GM12878 (cell line): ENCODE measurements around the gene IRAG1. TPM values are rescaled to one million over a fixed set of nuclear protein-coding genes. Genes with fewer than 3 reads are reported as not detected.

Source experiments
- BCL3 ChIP-seq: IDR thresholded peaks from 2 replicates; pipeline ENCODE4 v1.6.1; 2011; ENCODE audit warnings: borderline replicate concordance, low read depth, mild to moderate bottlenecking, moderate library complexity, low read length; ENCODE audit not compliant: insufficient read depth, poor library complexity, severe bottlenecking
- CHD1 ChIP-seq: IDR thresholded peaks from 2 replicates; pipeline ENCODE4 v1.6.1; 2012; ENCODE audit warnings: low read depth, low read length, improper control_type of control experiment
- CUX1 ChIP-seq: IDR thresholded peaks from 2 replicates; pipeline ENCODE4 v1.6.1; 2012; ENCODE audit warnings: improper control_type of control experiment, low read depth, low read length; ENCODE audit not compliant: insufficient replicate concordance
- EP300 ChIP-seq, 2 experiments: fragments of 150-350 bp in 1 of 2; IDR thresholded peaks; 2 replicates each; pipeline ENCODE4 v1.6.1; 2011 to 2012; ENCODE audit warnings: low read depth in 2 of 2, low read length in 2 of 2, borderline replicate concordance in 1 of 2, improper control_type of control experiment in 1 of 2, inconsistent platforms in 1 of 2; ENCODE audit not compliant: control insufficient read depth in 1 of 2
- GABPA ChIP-seq: IDR thresholded peaks from 2 replicates; pipeline ENCODE4 v1.6.1; 2014; ENCODE audit warnings: antibody characterized with exemption, low read depth, mild to moderate bottlenecking, inconsistent platforms
- JUND ChIP-seq: IDR thresholded peaks from 2 replicates; pipeline ENCODE4 v1.6.1; 2012; ENCODE audit warnings: low read depth, mild to moderate bottlenecking, low read length, improper control_type of control experiment, moderate library complexity
- MXI1 ChIP-seq: fragments of 150-350 bp; IDR thresholded peaks from 2 replicates; pipeline ENCODE4 v1.6.1; 2011; ENCODE audit warnings: low read depth, mild to moderate bottlenecking, inconsistent platforms, low read length, improper control_type of control experiment
- NFYB ChIP-seq: IDR thresholded peaks from 2 replicates; pipeline ENCODE4 v1.6.1; 2011; ENCODE audit warnings: low read depth, mild to moderate bottlenecking, low read length, improper control_type of control experiment, moderate library complexity; ENCODE audit not compliant: insufficient read depth
- NR2C1 ChIP-seq: fragments of 450-650 bp; IDR thresholded peaks from 2 replicates; pipeline ENCODE4 v1.6.1; 2017; ENCODE audit warnings: antibody characterized with exemption, mild to moderate bottlenecking, moderate library complexity
- NR2C2 ChIP-seq: IDR thresholded peaks from 2 replicates; pipeline ENCODE4 v1.6.1; 2011; ENCODE audit warnings: borderline replicate concordance, low read depth; ENCODE audit not compliant: control insufficient read depth, insufficient read length
- PAX5 ChIP-seq: IDR thresholded peaks from 2 replicates; pipeline ENCODE4 v1.6.1; 2011; ENCODE audit warnings: low read depth, low read length, borderline replicate concordance
- RUNX3 ChIP-seq: IDR thresholded peaks from 2 replicates; pipeline ENCODE4 v1.6.1; 2012; ENCODE audit warnings: low read length, inconsistent platforms
- SMAD5 ChIP-seq: IDR thresholded peaks from 2 replicates; pipeline ENCODE4 v1.6.1; 2016; ENCODE audit warnings: antibody characterized with exemption, low read depth
- SUZ12 ChIP-seq: fragments of 200-600 bp; sonication (generic); IDR thresholded peaks from one replicate; pipeline ENCODE4 v1.6.1; 2018; ENCODE audit warnings: antibody characterized with exemption, mild to moderate bottlenecking; ENCODE audit not compliant: unreplicated experiment
- TCF3 ChIP-seq: IDR thresholded peaks from 2 replicates; pipeline ENCODE4 v1.6.1; 2012; ENCODE audit warnings: low read depth, mild to moderate bottlenecking, low read length, borderline replicate concordance; ENCODE audit not compliant: insufficient read depth
- ZBTB40 ChIP-seq: fragments of 450-650 bp; IDR thresholded peaks from 2 replicates; pipeline ENCODE4 v1.6.1; 2016; ENCODE audit warnings: mild to moderate bottlenecking, moderate library complexity, borderline replicate concordance
- ZNF24 ChIP-seq: fragments of 450-650 bp; IDR thresholded peaks from 2 replicates; pipeline ENCODE4 v1.6.1; 2017; ENCODE audit warnings: antibody characterized with exemption, mild to moderate bottlenecking
- polyA plus RNA-seq, 11 experiments: library from polyadenylated mRNA; depleted of rRNA in 4 of 11; unstranded in 6 of 11; stranded (reverse) in 5 of 11; fragments of >200 nt; fragmentation: Nextera tagmentation in 4 of 11; fragmentation: Illumina TruSeq in 1 of 11; extraction: Ambion mirVana in 4 of 11; extraction: Trizol in 1 of 11; gene quantifications; 1 replicate in 1 of 11; 2 replicates in 10 of 11; pipeline versions ENCODE4 v1.2.1 to v1.2.3, GENCODE V29; 2011 to 2016; ENCODE audit warnings: inconsistent platforms in 2 of 11, missing spikeins in 2 of 11, low read depth in 1 of 11
- total RNA-seq, 4 experiments: library from RNA; depleted of rRNA in 3 of 4; stranded (reverse); fragments of >200 nt in 3 of 4; fragmentation: Illumina TruSeq in 1 of 4; extraction: Trizol in 1 of 4; gene quantifications; 2 replicates each; pipeline versions ENCODE4 v1.2.1 to v1.2.3, GENCODE V29; 2013 to 2021

The IRAG1 gene
- total and polyA plus RNA-seq, 10 of the 15 experiments (the other 5 are each of a cell fraction or from before 2014, with no cell fraction given) = 0.02 to 0.18 (median 0.06) TPM; not detected in 4

GRCh38 chr11:10653946-10654810 is 39.4 kb downstream of the IRAG1 start (continued):
- TF ChIP-seq CUX1 = no peak
- no peak for TF ChIP-seq NR2C1
- TF ChIP-seq ZNF24 = peak; percentile 96
- no peak for TF ChIP-seq SMAD5
- TF ChIP-seq EP300 (IDR thresholded peaks at IDR 0.05; ENCODE audit: borderline replicate concordance in 1 of 2, control insufficient read depth in 1 of 2, low read depth in 2 of 2, low read length in 2 of 2) = no peak
- TF ChIP-seq SUZ12 = no peak
- no peak for TF ChIP-seq ZBTB40
- no peak for TF ChIP-seq TCF3
- no peak for TF ChIP-seq NR2C2
- TF ChIP-seq CHD1 = no peak
- no peak for TF ChIP-seq PAX5
- TF ChIP-seq NFYB = no peak
- TF ChIP-seq JUND = no peak
- peak; percentile 53 for TF ChIP-seq RUNX3
- no peak for TF ChIP-seq BCL3
- no peak for TF ChIP-seq MXI1
- no peak for TF ChIP-seq GABPA
